ENCODE measurements around the gene CD177. TPM values are rescaled to one million over a fixed set of nuclear protein-coding genes. Genes with fewer than 3 reads are reported as not detected.
"Not testable (repeated sequence)": the region's sequence is repeated elsewhere in the genome, so short reads cannot be mapped to it uniquely, and the experiment has no call there.

CD177 gene
- polyA plus RNA-seq, 1 experiment = 1.7 TPM

DNA sequence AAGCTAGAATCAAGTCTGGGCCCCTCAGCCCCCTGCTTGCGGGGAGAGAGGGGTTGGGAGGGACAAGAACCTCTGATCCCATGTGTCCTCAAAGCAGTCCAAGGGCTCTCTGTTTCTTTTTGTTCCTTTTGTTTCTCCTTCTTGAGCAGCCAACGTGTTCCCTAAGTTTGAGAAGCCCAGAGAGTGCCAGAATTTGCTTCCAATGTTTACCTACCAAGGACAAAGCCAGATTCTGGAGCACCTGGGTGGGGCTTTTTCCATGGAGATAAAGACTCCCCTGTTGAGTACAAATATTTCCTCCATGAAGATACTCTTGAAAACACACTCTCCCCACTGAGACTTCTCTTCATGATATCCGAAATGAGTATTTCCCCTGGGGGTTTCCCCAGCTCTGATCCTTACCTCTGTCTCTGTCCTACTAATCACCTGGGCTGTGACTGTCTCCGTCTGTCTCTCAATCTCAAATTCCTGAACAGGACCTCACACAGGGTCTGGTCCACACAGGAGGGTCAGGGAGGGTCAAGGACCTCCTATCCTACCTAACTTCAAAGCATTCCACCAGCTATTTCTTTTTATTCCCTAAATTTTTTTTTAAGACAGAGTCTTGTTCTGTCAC, 27.4 kb downstream of the CD177 start:
- no peak for DNase-seq (ENCODE audit: low read depth)
- Histone ChIP-seq H3K36me3 (ENCODE audit: control insufficient read depth, insufficient read depth, low read length) (no peaks in the 10 kb centered on the region), H3K27me3 (ENCODE audit: control insufficient read depth, insufficient read depth, low read length) (peaks cover 3% of the 10 kb centered on the region), H3K4me3 (ENCODE audit: low read depth, low read length) (no peak overlapping the region)
- ChIA-PET CTCF (no interaction called here), POLR2A (no interaction called here)
- TF ChIP-seq, protein P1, sequence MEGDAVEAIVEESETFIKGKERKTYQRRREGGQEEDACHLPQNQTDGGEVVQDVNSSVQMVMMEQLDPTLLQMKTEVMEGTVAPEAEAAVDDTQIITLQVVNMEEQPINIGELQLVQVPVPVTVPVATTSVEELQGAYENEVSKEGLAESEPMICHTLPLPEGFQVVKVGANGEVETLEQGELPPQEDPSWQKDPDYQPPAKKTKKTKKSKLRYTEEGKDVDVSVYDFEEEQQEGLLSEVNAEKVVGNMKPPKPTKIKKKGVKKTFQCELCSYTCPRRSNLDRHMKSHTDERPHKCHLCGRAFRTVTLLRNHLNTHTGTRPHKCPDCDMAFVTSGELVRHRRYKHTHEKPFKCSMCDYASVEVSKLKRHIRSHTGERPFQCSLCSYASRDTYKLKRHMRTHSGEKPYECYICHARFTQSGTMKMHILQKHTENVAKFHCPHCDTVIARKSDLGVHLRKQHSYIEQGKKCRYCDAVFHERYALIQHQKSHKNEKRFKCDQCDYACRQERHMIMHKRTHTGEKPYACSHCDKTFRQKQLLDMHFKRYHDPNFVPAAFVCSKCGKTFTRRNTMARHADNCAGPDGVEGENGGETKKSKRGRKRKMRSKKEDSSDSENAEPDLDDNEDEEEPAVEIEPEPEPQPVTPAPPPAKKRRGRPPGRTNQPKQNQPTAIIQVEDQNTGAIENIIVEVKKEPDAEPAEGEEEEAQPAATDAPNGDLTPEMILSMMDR (IDR thresholded peaks at IDR 0.05; ENCODE audit: insufficient read depth, low read depth, low read length) = no peak

DNA sequence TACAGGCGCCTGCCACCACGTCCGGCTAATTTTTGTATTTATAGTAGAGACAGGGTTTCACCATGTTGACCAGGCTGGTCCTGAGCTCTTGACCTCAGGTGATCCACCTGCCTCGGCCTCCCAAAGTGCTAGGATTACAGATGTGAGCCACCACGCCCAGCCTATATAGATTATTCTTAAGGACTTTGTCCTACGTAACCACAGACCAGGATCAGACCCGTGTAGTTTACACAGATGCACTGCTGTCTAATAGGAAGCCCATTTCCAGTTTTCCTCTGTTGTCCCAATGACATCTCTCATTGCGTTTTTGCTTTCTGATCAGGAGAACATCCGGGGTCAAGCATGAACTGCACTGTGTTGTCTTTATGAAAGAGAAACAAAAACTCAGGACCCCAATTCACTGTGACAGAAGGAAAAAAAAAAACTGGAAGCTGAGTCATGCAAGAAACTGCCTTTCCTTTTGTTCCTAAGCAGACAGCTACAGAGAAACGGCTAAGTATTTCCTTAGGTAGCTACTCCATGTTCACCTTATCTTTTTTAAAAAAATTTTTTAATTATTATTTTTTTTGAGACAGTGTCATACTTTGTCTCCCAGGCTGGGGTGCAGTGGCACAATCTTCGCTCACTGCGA, 29.2 kb downstream of the CD177 start:
- H3K36me3 ChIP-seq (ENCODE audit: control insufficient read depth, insufficient read depth, low read length); POLR2A ChIA-PET; CTCF ChIA-PET: not testable (repeated sequence)

GRCh38 chr19:43383254-43383653, 29.8 kb downstream of the CD177 start:
- H3K27me3 ChIP-seq (ENCODE audit: control insufficient read depth, insufficient read depth, low read length); POLR2A ChIA-PET; DNase-seq (ENCODE audit: low read depth); H3K36me3 ChIP-seq (ENCODE audit: control insufficient read depth, insufficient read depth, low read length); H3K4me3 ChIP-seq (ENCODE audit: low read depth, low read length); CTCF ChIA-PET: not testable (repeated sequence)

More for the DNA sequence above, 29.2 kb downstream of the CD177 start:
- not testable (repeated sequence) for H3K27me3 ChIP-seq (ENCODE audit: control insufficient read depth, insufficient read depth, low read length); H3K4me3 ChIP-seq (ENCODE audit: low read depth, low read length); DNase-seq (ENCODE audit: low read depth)

GRCh38 chr19:43383759-43384158, 30.3 kb downstream of the CD177 start:
- CTCF ChIA-PET; DNase-seq (ENCODE audit: low read depth): not testable (repeated sequence)
- POLR2A ChIA-PET = interaction anchor here (0.7 kb wide), 1 partner anchor 85 kb away, joined by 4 read pairs; no protein-coding TSS in a partner anchor

GRCh38 chr19:43390903-43391551, 37.5 kb downstream of the CD177 start:
- H3K4me3 ChIP-seq (ENCODE audit: low read depth, low read length); DNase-seq (ENCODE audit: low read depth); CTCF ChIA-PET; H3K36me3 ChIP-seq (ENCODE audit: control insufficient read depth, insufficient read depth, low read length); POLR2A ChIA-PET; H3K27me3 ChIP-seq (ENCODE audit: control insufficient read depth, insufficient read depth, low read length): not testable (repeated sequence)

More at GRCh38 chr19:43383759-43384158, 30.3 kb downstream of the CD177 start:
- H3K27me3 ChIP-seq (ENCODE audit: control insufficient read depth, insufficient read depth, low read length); H3K4me3 ChIP-seq (ENCODE audit: low read depth, low read length); H3K36me3 ChIP-seq (ENCODE audit: control insufficient read depth, insufficient read depth, low read length): not testable (repeated sequence)

- H3K27me3 ChIP-seq (ENCODE audit: control insufficient read depth, insufficient read depth, low read length); H3K4me3 ChIP-seq (ENCODE audit: low read depth, low read length); POLR2A ChIA-PET; DNase-seq (ENCODE audit: low read depth); H3K36me3 ChIP-seq (ENCODE audit: control insufficient read depth, insufficient read depth, low read length); CTCF ChIA-PET: not testable (repeated sequence)
Observed at GRCh38 chr19:43391552-43391935, 38.1 kb downstream of the CD177 start.

- H3K36me3 ChIP-seq (ENCODE audit: control insufficient read depth, insufficient read depth, low read length); H3K27me3 ChIP-seq (ENCODE audit: control insufficient read depth, insufficient read depth, low read length); DNase-seq (ENCODE audit: low read depth); CTCF ChIA-PET; POLR2A ChIA-PET; H3K4me3 ChIP-seq (ENCODE audit: low read depth, low read length): not testable (repeated sequence)
Observed at GRCh38 chr19:43393501-43393900, 40.0 kb downstream of the CD177 start.

- no peak for DNase-seq (ENCODE audit: low read depth)
- CTCF ChIA-PET = no interaction called here
- TF ChIP-seq, protein P1 (IDR thresholded peaks at IDR 0.05; ENCODE audit: insufficient read depth, low read depth, low read length) = no peak
- POLR2A ChIA-PET = no interaction called here
- Histone ChIP-seq H3K4me3 (ENCODE audit: low read depth, low read length) (no peak overlapping the region), H3K36me3 (ENCODE audit: control insufficient read depth, insufficient read depth, low read length) (no peaks in the 10 kb centered on the region), H3K27me3 (ENCODE audit: control insufficient read depth, insufficient read depth, low read length) (peaks cover 8% of the 10 kb centered on the region)
Observed at GRCh38 chr19:43395561-43395960, 42.1 kb downstream of the CD177 start.
